GM08714 (cell line): ENCODE results near the gene ADAM22.

Experiments used
- H3K4me3 ChIP-seq: fragments of 200-500 bp; sonication (Bioruptor generic); 2 replicates; pipeline ENCODE4 v1.5.1; 2014; ENCODE audit warnings: mild to moderate bottlenecking, low read length, inconsistent platforms
- ZNF274 ChIP-seq: IDR thresholded peaks from 2 replicates; pipeline ENCODE4 v1.6.1; 2012; ENCODE audit warnings: mild to moderate bottlenecking, low read depth, low read length

The ADAM22 gene

DNA sequence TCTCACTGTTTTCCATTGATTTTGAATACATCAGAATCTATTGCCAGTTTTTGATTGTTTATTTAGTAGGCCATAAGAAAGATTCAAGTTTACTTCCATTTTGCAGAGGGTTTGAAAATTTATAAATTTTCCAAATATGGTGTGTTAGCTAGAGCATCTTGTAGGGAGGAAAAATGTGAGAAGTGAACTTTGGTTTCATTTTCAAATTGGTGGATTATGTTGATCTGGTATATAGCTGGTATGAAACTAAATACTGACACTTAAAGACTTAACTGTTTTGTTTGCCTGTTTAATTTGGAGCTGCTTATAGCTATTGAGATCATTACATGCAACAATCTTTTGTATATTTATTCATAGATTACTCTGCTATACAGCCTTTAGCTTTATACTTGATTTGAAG is 108.1 kb downstream of the ADAM22 start:
- TF ChIP-seq ZNF274 = no peak
- H3K4me3 ChIP-seq = no peak overlapping the region

DNA sequence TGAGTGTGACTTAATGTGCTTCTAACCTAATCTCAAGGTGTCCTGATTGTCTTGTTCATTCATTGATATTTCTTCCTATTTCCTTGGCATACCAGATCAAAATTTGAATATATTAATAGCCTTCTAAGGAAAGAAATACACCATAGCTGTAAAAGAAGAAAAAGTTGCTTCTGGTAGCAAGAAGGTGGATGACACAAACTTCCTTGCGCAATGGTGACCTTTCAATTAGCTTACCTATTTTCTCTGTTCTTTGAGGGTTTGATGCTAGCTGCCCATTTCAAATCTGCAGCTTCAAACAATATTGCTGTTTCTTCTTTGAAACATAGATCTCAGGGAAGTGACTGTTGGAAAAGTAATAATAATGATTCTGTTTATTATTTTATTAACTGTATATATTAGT is 108.8 kb downstream of the ADAM22 start:
- TF ChIP-seq ZNF274 = no peak
- H3K4me3 ChIP-seq = no peak overlapping the region

DNA sequence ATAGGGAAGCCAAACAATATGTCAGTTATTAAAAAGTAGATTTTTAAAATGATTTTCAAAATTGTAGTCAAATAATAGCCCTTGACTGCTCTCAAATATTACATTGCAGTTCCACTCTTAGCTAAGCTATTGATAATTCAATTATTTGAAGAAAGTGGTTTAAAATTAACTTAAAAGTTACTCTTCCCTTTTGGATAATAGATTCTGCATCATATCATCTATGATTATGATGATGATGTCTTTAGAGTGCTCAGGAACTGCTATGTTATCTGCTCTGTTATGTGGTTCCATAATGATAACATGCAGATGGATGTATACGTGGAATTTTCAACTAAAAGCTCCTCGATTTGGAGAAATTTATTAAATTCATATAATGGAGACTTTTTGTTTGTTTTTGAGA is 110.0 kb downstream of the ADAM22 start:
- no peak overlapping the region for H3K4me3 ChIP-seq
- no peak for TF ChIP-seq ZNF274

DNA sequence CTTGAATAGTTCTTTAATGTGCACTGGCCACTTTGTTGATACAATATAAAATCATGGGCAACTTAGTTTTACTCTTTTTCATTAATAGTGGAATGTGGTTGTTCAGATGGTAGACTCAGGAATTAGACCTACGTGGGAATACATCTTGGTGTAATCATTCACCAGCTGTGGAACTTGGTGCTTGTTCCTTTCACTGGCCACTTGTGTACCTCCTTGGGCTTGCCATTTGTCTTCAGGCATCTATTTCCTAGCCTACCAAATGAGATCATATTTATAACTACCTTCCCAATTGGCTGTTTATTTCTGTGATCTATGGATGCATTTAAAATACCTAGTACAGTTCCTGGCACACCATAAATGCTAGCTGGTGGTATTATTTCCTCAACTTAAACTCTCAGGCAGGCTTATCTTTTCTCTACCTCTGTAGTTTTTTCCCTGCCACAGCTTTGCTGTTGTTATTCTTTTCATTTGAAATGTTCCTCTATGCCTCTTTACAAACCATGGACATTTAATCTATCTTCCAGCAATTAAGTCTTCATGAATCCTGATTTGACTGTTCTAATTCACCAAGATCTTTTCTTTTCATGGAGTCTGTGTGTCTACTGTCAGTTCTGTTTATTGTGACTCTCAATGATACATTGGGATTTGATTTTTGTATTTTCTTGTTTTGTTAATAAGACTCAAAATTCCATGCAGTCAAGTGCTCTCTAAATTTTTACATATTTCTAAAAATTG is 113.0 kb downstream of the ADAM22 start:
- no peak overlapping the region for H3K4me3 ChIP-seq
- no peak for TF ChIP-seq ZNF274

DNA sequence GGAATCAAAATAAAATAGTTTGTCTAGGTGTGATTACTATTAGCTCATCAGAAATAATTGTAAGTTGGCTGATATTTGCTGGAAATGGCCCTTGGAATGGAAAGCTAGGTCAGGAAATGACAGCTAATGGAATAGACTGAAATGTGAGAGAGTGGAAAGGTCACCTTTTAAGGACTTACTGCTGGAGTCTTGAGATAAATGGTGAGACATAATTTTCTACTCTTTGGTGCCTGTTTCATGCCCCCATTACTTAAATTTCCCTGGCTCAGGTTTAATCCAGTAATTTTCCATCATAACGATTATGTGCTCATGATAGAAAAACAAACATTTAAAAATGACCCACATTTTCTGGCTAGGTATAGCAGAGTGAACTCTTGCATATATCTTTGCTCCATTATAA is 123.6 kb downstream of the ADAM22 start:
- no peak for TF ChIP-seq ZNF274

DNA sequence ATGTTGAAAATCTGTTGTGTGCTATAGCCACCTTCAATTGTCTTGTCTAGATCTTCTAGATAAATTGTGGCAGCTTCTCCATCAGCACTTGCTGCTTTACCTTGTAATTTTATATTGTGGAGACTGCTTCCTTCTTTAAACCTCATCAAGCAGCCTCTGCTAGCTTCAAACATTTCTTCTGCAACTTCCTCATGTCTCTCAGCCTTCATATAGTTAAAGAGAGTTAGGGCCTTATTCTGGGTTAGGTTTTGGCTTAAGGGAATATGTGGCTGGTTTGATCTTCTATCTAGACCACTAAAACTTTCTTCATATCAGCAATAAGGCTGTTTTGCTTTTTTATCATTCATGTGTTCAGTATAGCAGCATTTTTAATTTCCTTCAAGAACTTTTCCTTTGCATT is 128.2 kb downstream of the ADAM22 start:
- no peak overlapping the region for H3K4me3 ChIP-seq
- TF ChIP-seq ZNF274 = no peak

More for the DNA sequence above, 123.6 kb downstream of the ADAM22 start:
- no peak overlapping the region for H3K4me3 ChIP-seq

DNA sequence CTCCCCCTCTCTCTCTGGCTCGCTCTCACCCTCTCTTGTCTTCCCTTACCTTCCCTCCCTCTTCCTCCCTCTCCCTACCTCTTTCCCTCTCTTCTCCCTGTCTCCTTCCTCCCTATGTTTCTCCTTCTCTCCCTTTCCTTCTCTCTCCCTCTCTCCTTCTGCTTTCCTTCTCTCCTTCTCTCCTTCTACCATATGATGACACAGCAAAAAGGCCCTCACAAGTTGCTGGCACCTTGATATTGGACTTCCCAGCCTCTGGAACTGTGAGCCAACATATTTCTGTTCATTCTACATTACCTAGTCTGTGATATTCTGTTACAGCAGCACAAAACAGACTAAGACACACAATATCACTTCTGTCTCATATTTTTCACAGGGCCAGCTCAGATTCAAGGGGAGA is 135.0 kb downstream of the ADAM22 start:
- TF ChIP-seq ZNF274 = no peak
- no peak overlapping the region for H3K4me3 ChIP-seq

DNA sequence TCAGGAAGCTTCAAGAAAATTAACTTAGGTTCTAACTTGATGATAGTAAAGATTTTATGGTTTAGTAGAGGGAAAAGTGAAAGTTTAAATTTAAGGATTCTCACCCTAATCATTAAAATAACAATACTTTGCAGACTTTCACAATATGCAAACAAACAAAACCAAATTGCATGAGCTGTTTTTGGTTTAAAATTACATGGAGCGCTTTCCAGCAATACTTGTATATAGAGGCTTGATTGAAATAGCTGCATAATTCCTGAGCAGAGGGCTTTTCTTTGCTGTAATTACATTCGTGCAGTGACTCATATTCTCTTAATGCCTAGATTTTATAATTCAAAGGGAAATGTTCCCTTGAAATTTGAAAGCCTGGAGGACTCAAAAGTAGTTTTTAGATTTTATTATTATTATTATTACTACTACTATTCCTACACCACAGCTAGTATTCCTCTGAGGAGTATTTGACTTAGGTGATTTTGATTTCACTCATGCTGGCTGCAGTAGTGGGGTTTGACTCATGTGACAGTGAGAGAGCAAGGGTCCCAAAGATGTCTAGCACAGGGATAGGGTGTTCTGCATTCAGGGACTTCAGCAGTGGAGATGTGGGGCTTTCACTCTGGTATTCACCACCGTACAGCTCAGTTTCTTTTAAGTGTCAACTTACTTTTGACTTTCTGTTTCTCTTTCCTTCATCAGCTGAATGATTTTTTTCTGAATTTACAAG is 138.1 kb downstream of the ADAM22 start:
- H3K4me3 ChIP-seq = peak overlapping the region; percentile 40; the same call in 1 of the 2 replicates

DNA sequence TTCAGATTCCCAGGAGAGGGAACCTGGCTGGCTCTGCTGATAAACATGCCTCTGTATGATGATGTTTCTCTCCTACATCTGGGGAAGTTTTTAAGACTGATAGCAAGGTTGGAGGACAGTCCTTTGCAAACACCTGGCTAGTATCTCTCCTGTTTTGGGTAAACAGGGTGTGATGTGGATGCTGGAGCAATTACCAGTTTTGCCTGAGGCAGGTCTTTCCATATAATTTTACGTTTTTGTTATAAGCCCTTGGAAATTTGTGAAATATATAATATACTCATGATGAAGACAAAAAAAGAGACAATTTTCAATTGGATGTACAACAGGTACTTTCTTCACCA is 138.6 kb downstream of the ADAM22 start:
- peak overlapping the region; percentile 40; the same call in 1 of the 2 replicates for H3K4me3 ChIP-seq

More for the DNA sequence above, 138.1 kb downstream of the ADAM22 start:
- no peak for TF ChIP-seq ZNF274

DNA sequence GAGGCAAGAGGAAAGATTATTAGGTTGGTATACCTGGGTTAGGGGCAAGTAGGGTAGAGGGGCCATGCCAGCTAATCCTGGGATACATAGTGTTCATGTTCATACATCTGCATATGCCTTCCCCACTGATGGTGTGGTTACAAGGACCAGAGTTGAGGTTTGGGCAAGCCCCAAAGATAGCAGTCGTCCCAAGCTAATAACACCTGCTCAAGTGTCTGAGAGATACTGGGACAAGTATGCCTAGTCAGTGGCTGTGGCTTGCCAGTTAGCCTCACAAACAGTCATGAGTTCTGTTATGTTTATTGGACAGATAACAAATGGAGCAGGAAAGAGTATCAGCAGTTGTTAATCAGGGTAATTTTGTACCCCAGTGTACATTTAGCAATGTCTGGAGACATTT is 139.6 kb downstream of the ADAM22 start:
- H3K4me3 ChIP-seq = no peak overlapping the region
- TF ChIP-seq ZNF274 = no peak

More for the DNA sequence above, 138.6 kb downstream of the ADAM22 start:
- no peak for TF ChIP-seq ZNF274

DNA sequence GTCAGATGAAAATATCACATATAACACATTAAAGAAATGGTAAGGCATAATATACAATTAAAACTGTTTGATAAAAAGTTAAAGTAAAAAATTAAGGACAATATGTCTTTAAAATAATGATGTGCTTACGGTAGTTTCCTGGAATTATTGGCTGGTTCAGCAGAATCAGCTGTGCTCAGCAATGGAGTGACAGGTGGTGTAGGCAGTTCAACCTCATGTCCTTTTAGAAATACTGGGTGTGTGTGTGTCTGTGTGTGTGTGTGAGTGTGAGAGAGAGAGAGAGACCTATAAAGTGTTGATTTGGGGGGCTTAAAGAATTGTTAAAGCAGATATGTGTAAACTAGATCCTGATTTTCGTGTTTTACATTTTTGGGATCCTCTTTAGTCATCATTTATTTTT is 141.2 kb downstream of the ADAM22 start:
- H3K4me3 ChIP-seq = no peak overlapping the region
- no peak for TF ChIP-seq ZNF274

DNA sequence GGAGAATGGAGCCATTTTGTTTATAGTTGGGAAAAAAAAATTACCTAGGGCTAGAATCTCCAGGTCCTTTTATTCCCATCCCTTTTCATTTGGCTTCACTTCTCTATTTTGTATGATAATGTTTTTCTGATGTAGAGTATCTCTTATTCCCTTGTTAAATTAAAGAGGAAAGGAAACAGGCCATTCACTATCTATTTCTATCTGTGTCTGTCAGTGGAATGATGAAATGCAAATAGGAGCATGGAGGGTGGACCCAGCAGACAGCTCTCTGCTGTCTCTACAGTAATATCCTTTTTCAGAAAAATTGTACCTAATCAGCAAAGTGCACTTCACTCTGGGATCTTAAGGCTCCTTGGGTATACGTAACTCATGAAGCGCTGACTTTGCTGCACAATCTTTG is 149.8 kb downstream of the ADAM22 start:
- H3K4me3 ChIP-seq = no peak overlapping the region
- no peak for TF ChIP-seq ZNF274

DNA sequence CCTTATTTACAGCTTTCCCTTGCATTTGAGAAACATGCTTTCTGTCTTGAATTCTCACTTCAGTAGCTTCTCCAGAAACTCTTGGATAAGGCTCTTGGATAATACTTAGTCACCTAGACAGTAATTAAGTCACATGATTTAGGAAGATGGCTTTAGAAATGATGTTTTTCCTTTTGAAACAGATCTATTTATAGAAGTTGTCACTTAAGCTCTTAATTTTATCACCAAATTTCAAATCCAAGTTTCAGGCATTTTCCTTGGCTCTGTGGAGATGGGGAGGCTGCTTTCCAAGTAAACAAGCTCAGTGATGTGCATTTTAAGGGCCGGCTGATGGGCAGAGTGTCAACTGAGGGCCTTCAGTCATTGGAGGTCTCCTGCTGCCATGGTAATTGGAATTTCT is 155.5 kb downstream of the ADAM22 start:
- TF ChIP-seq ZNF274 = no peak
- H3K4me3 ChIP-seq = no peak overlapping the region

DNA sequence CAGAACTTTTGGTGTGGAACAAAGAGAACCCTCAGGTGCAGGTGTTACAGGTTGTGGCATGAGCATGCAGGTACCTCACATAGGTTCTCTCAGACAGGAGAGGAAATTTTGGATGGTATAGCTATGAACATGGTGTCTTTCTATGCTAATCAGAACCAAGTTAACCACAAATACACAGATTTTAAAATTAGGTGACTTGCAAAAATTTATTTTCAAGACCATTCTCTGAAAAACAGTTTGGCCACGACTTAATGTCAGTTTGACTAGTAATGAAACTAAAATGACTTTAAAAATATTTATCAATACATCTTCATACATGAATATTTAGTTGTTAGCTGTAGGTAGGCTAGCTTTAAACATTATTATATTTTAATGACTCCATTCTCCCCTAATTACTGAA is 156.2 kb downstream of the ADAM22 start:
- H3K4me3 ChIP-seq = no peak overlapping the region

DNA sequence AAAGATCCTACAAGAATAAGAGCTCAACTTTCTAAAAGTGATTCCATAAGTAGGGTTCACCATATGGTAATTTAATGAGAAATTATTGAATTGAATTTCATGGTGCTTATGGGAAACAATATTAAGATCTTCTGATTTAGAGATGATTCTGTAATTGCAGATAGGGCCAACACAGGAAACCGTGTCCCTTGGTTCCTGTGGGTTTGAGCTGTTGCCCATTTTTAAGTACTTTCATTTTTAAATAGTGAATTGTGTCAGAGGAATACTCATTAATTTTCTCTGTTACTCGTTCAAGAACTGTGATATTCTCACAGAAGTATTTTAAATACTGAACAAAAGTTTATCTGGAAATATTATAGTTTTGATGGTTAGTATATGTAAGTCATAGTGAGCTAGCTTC is 156.6 kb downstream of the ADAM22 start:
- TF ChIP-seq ZNF274 = no peak

More for the DNA sequence above, 156.2 kb downstream of the ADAM22 start:
- no peak for TF ChIP-seq ZNF274

DNA sequence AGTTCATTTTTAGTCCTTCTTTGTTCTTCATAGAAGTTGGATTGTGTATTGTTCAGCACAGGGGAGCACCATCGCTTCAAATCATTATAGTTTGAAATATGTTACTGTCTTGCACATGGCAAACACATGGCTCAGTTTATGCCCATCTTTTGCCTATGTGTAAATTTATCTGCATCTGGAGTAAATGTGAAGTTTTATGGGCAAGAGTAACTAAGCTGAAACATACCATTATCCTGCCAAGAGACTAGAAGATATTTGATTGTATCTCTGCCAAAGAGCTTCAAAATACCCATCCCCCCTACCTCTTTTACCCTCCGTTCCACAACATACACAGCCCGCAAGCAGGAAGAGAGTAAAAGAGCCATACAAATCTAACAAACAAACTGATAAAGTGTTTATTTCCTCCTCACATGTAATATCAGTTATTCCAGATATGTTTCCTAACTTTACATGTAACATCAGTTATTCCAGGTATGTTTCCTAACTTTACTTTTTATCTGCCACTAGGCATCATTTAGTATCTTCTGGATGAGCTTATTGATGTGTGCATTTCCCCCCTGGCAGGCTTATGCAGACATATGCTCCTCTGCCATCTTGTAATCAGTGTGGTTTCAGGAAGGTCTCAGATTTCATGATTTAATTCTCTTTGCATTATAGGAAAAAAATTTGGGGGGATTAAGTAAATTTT is 158.1 kb downstream of the ADAM22 start:
- no peak overlapping the region for H3K4me3 ChIP-seq
- no peak for TF ChIP-seq ZNF274

More for the DNA sequence above, 156.6 kb downstream of the ADAM22 start:
- H3K4me3 ChIP-seq = no peak overlapping the region
